ENCODE results near the gene MCC.

DNA sequence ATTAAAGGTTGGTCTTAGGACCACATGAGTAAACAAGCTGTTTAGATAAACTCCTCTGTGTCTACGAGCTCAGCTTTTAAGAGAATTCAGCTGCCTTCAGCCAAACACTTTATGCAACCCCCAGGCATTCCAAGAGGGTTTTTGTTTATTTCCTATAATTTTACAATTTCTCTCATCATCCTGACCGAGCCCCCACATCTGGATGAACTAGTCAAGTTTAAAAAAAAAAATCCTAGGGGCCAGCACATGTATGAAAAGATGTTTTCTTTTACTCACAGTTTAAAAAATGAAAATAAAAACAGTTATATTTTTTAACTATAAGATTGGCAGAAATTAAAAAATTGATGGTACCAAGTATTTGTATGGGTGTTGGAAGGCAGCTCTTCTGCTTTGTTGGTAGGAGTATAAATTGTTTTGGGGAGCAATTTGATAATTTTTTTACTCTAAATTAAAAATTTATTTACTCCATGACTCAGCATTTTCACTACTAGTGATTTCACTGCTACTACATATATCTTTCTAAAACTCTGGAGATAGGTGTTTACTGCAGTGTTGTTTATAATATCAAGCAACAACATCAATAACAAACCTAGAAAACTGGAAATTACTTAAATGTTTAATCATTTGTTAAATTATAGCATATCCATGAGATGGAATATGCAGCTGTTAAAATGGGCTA lies 43.4 kb upstream of the MCC start:
- TF ChIP-seq, protein P1, sequence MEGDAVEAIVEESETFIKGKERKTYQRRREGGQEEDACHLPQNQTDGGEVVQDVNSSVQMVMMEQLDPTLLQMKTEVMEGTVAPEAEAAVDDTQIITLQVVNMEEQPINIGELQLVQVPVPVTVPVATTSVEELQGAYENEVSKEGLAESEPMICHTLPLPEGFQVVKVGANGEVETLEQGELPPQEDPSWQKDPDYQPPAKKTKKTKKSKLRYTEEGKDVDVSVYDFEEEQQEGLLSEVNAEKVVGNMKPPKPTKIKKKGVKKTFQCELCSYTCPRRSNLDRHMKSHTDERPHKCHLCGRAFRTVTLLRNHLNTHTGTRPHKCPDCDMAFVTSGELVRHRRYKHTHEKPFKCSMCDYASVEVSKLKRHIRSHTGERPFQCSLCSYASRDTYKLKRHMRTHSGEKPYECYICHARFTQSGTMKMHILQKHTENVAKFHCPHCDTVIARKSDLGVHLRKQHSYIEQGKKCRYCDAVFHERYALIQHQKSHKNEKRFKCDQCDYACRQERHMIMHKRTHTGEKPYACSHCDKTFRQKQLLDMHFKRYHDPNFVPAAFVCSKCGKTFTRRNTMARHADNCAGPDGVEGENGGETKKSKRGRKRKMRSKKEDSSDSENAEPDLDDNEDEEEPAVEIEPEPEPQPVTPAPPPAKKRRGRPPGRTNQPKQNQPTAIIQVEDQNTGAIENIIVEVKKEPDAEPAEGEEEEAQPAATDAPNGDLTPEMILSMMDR (conservative IDR thresholded peaks at IDR 0.05; ENCODE audit: low read depth, low read length) = no peak
- no peak for TF ChIP-seq EZH2 (IDR thresholded peaks at IDR 0.05; ENCODE audit: borderline replicate concordance, low read depth, low read length, poor library complexity, severe bottlenecking)

Data from A673 (cell line).